ENCODE results near the gene COCH.

GRCh38 chr14:30834353-30834752 is 40.0 kb upstream of the COCH start:
- TF ChIP-seq CTCF (IDR thresholded peaks at IDR 0.05; ENCODE audit: low read depth, low read length): no peak
- TF ChIP-seq POLR2A (IDR thresholded peaks at IDR 0.05; ENCODE audit: extremely low read depth, insufficient read length): no peak

Measured in NB4 (cell line).